Ishikawa (cell line): Measurements from ENCODE around the gene ANAPC2.

Source experiments
- CEBPB ChIP-seq: IDR thresholded peaks from 2 replicates; pipeline ENCODE4 v1.6.1; 2012
- CREB1 ChIP-seq: IDR thresholded peaks from 2 replicates; pipeline ENCODE4 v1.6.1; 2012; ENCODE audit warnings: low read depth
- EGR1 ChIP-seq: IDR thresholded peaks from 2 replicates; pipeline ENCODE4 v1.6.1; 2012
- EP300 ChIP-seq: IDR thresholded peaks from 2 replicates; pipeline ENCODE4 v1.6.1; 2012; ENCODE audit warnings: borderline replicate concordance
- FOXM1 ChIP-seq: IDR thresholded peaks from 2 replicates; pipeline ENCODE4 v1.6.1; 2012; ENCODE audit warnings: low read depth, borderline replicate concordance
- MAX ChIP-seq: IDR thresholded peaks from 2 replicates; pipeline ENCODE4 v1.6.1; 2012
- NFIC ChIP-seq: IDR thresholded peaks from 2 replicates; pipeline ENCODE4 v1.6.1; 2012
- RAD21 ChIP-seq: IDR thresholded peaks from 2 replicates; pipeline ENCODE4 v1.6.1; 2012; ENCODE audit warnings: low read depth
- REST ChIP-seq: IDR thresholded peaks from 2 replicates; pipeline ENCODE4 v1.6.1; 2012; ENCODE audit warnings: low read depth, mild to moderate bottlenecking
- TAF1 ChIP-seq: IDR thresholded peaks from 2 replicates; pipeline ENCODE4 v1.6.1; 2012; ENCODE audit warnings: low read depth, mild to moderate bottlenecking
- TCF12 ChIP-seq: IDR thresholded peaks from 2 replicates; pipeline ENCODE4 v1.6.1; 2012; ENCODE audit warnings: low read depth
- TEAD4 ChIP-seq: IDR thresholded peaks from 2 replicates; pipeline ENCODE4 v1.6.1; 2012
- USF1 ChIP-seq: IDR thresholded peaks from 2 replicates; pipeline ENCODE4 v1.6.1; 2012
- YY1 ChIP-seq: IDR thresholded peaks from 2 replicates; pipeline ENCODE4 v1.6.1; 2012; ENCODE audit warnings: low read depth
- ZBTB7A ChIP-seq: IDR thresholded peaks from 2 replicates; pipeline ENCODE4 v1.6.1; 2012; ENCODE audit warnings: low read depth

ANAPC2 gene

GRCh38 chr9:137219757-137220316 is 31.5 kb upstream of the ANAPC2 start:
- TF ChIP-seq TAF1 = no peak
- no peak for TF ChIP-seq USF1
- no peak for TF ChIP-seq YY1
- no peak for TF ChIP-seq FOXM1
- TF ChIP-seq TEAD4 = no peak
- no peak for TF ChIP-seq EP300
- TF ChIP-seq REST = no peak
- no peak for TF ChIP-seq TCF12
- TF ChIP-seq EGR1 = no peak
- no peak for TF ChIP-seq MAX
- TF ChIP-seq RAD21 = no peak
- TF ChIP-seq CEBPB = no peak
- TF ChIP-seq ZBTB7A = no peak
- no peak for TF ChIP-seq NFIC
- TF ChIP-seq CREB1 = no peak

GRCh38 chr9:137218754-137219271 is 30.5 kb upstream of the ANAPC2 start:
- no peak for TF ChIP-seq MAX
- TF ChIP-seq REST = no peak
- TF ChIP-seq ZBTB7A = no peak
- no peak for TF ChIP-seq USF1
- TF ChIP-seq CREB1 = no peak
- no peak for TF ChIP-seq EP300
- TF ChIP-seq EGR1 = no peak
- no peak for TF ChIP-seq TEAD4
- no peak for TF ChIP-seq TAF1
- no peak for TF ChIP-seq YY1
- TF ChIP-seq TCF12 = no peak
- TF ChIP-seq RAD21 = no peak
- no peak for TF ChIP-seq NFIC
- no peak for TF ChIP-seq FOXM1
- TF ChIP-seq CEBPB = no peak

GRCh38 chr9:137218212-137218753 is 29.9 kb upstream of the ANAPC2 start:
- no peak for TF ChIP-seq TEAD4
- no peak for TF ChIP-seq CREB1
- no peak for TF ChIP-seq TCF12

GRCh38 chr9:137217276-137218211 is 29.2 kb upstream of the ANAPC2 start:
- peak; percentile 66 for TF ChIP-seq MAX
- TF ChIP-seq CEBPB = no peak
- TF ChIP-seq EGR1 = no peak
- peak; percentile 9; the same call in 1 of the 2 replicates for TF ChIP-seq RAD21
- no peak for TF ChIP-seq REST
- no peak for TF ChIP-seq TAF1
- TF ChIP-seq ZBTB7A = 0 out of 2 replicates have a peak, but pooled peaks have one; percentile 44
- TF ChIP-seq CREB1 = no peak
- TF ChIP-seq FOXM1 = no peak
